Tibial artery (tissue), 4 donors: Measurements from ENCODE around the gene PNRC2.

Source experiments
- DNase-seq, 2 donors: peaks; one replicate each; pipeline ENCODE4 v3.0.0-alpha.2; 2019
- H3K27ac ChIP-seq, 2 donors: fragments of 200-600 bp; sonication (generic) in 1 of 2; 1 replicate in 1 of 2; 2 replicates in 1 of 2; pipeline ENCODE4 v1.5.1; 2018 to 2019; ENCODE audit warnings: mild to moderate bottlenecking in 1 of 2
- H3K27me3 ChIP-seq, 2 donors: fragments of 200-600 bp; sonication (generic) in 1 of 2; one replicate each; pipeline versions ENCODE4 v1.5.1 to v1.6.0; 2016 to 2019
- H3K36me3 ChIP-seq, 3 donors: fragments of 200-600 bp; sonication (generic) in 2 of 3; one replicate each; pipeline ENCODE4 v1.5.1; 2016 to 2019; ENCODE audit warnings: mild to moderate bottlenecking in 2 of 3
- H3K4me1 ChIP-seq, 4 donors: fragments of 200-600 bp; sonication (generic) in 2 of 4; 1 replicate in 3 of 4; 2 replicates in 1 of 4; pipeline ENCODE4 v1.5.1; 2016 to 2019
- H3K4me3 ChIP-seq, 2 donors: fragments of 200-600 bp; sonication (generic) in 1 of 2; 1 replicate in 1 of 2; 2 replicates in 1 of 2; pipeline ENCODE4 v1.5.1; 2018 to 2019; ENCODE audit warnings: mild to moderate bottlenecking in 2 of 2
- H3K9me3 ChIP-seq, 3 donors: fragments of 200-600 bp; sonication (generic) in 1 of 3; one replicate each; pipeline ENCODE4 v1.5.1; 2016 to 2019
- CTCF ChIP-seq, 2 experiments: fragments of 200-600 bp in 1 of 2; fragments of 450-650 bp in 1 of 2; IDR thresholded peaks; one replicate each; pipeline ENCODE4 v1.5.1; 2017 to 2019; ENCODE audit warnings: antibody characterized with exemption in 2 of 2, mild to moderate bottlenecking in 1 of 2, moderate library complexity in 1 of 2
- intact Hi-C: fragments of 100-400 bp; cut with DNase I; formaldehyde crosslinking; loops from one replicate; pipeline ENCODE4 v1.15.0; 2023; ENCODE audit warnings: low total_unique reads

The PNRC2 gene

GRCh38 chr1:23997812-23998211 is 38.2 kb downstream of the PNRC2 start:
- DNase-seq = no peak
- no peaks in the 10 kb centered on the region for H3K36me3 ChIP-seq
- H3K27ac ChIP-seq = no peak overlapping the region
- H3K4me1 ChIP-seq = peaks cover 0 to 15% (median 0%) of the 10 kb centered on the region in 4 donors
- H3K27me3 ChIP-seq = no peaks in the 10 kb centered on the region
- no peaks in the 10 kb centered on the region for H3K9me3 ChIP-seq
- no peak overlapping the region for H3K4me3 ChIP-seq
- no peak for TF ChIP-seq CTCF (IDR thresholded peaks at IDR 0.05)
- intact Hi-C loops = no loop called here

GRCh38 chr1:23999156-23999671 is 39.6 kb downstream of the PNRC2 start:
- no peak for TF ChIP-seq CTCF (IDR thresholded peaks at IDR 0.05)
- Histone ChIP-seq H3K4me1 (peaks cover 0 to 21% (median 0%) of the 10 kb centered on the region in 4 donors), H3K36me3 (no peaks in the 10 kb centered on the region), H3K9me3 (no peaks in the 10 kb centered on the region), H3K4me3 (no peak overlapping the region), H3K27me3 (no peaks in the 10 kb centered on the region), H3K27ac (peak overlapping the region; percentile 53 to 60)
- DNase-seq = no peak
- intact Hi-C loops = no loop called here

GRCh38 chr1:24002695-24003094 is 43.1 kb downstream of the PNRC2 start:
- no peak for TF ChIP-seq CTCF (IDR thresholded peaks at IDR 0.05)
- intact Hi-C loops = no loop called here
- Histone ChIP-seq H3K9me3 (no peaks in the 10 kb centered on the region), H3K36me3 (no peaks in the 10 kb centered on the region), H3K27me3 (no peaks in the 10 kb centered on the region), H3K4me1 (peaks cover 0 to 27% (median 0%) of the 10 kb centered on the region in 4 donors), H3K4me3 (no peak overlapping the region), H3K27ac (no peak overlapping the region)
- no peak for DNase-seq

- Histone ChIP-seq H3K27me3 (no peaks in the 10 kb centered on the region), H3K4me1 (peaks cover 0 to 33% (median 6%) of the 10 kb centered on the region in 4 donors), H3K36me3 (no peaks in the 10 kb centered on the region), H3K9me3 (no peaks in the 10 kb centered on the region), H3K27ac (no peak overlapping the region), H3K4me3 (no peak overlapping the region)
- intact Hi-C loops = no loop called here
- no peak for TF ChIP-seq CTCF (IDR thresholded peaks at IDR 0.05)
- no peak for DNase-seq
Measured at GRCh38 chr1:24003331-24003972, 43.8 kb downstream of the PNRC2 start.

GRCh38 chr1:24004132-24004531 is 44.5 kb downstream of the PNRC2 start:
- Histone ChIP-seq H3K4me1 (peaks cover 0 to 33% (median 10%) of the 10 kb centered on the region in 4 donors), H3K4me3 (no peak overlapping the region), H3K36me3 (no peaks in the 10 kb centered on the region), H3K9me3 (no peaks in the 10 kb centered on the region), H3K27ac (no peak overlapping the region), H3K27me3 (no peaks in the 10 kb centered on the region)
- TF ChIP-seq CTCF (IDR thresholded peaks at IDR 0.05) = no peak
- intact Hi-C loops = no loop called here
- DNase-seq = no peak
